Liver (tissue), 3 donors: ENCODE results near the gene AHR.
"Not testable (repeated sequence)": the region's sequence is repeated elsewhere in the genome, so short reads cannot be mapped to it uniquely, and the experiment has no call there.

Source experiments
- CTCF ChIP-seq: fragments of 150-350 bp; IDR thresholded peaks from 2 replicates; pipeline ENCODE4 v1.5.1; 2017; ENCODE audit warnings: improper control_type of control experiment, low read depth, low read length; ENCODE audit not compliant: missing input control
- EGR1 ChIP-seq, 2 donors: IDR thresholded peaks; 2 replicates each; pipeline ENCODE4 v1.6.1; 2016 to 2018; ENCODE audit warnings: antibody characterized with exemption in 2 of 2, low read depth in 2 of 2
- JUND ChIP-seq, 2 donors: IDR thresholded peaks; 2 replicates each; pipeline ENCODE4 v1.6.1; 2016; ENCODE audit warnings: antibody characterized with exemption in 2 of 2
- NR2F2 ChIP-seq: IDR thresholded peaks from 2 replicates; pipeline ENCODE4 v1.6.1; 2016; ENCODE audit warnings: antibody characterized with exemption
- YY1 ChIP-seq: IDR thresholded peaks from 2 replicates; pipeline ENCODE4 v1.6.1; 2016; ENCODE audit warnings: antibody characterized with exemption, mild to moderate bottlenecking
- donor health status: healthy.
- donor health status: healthy.

GRCh38 chr7:17382408-17383354, 84.2 kb downstream of the AHR start:
- TF ChIP-seq CTCF; JUND (IDR thresholded peaks at IDR 0.05); NR2F2; YY1; EGR1 (IDR thresholded peaks at IDR 0.05; ENCODE audit: low read depth in 2 of 2): not testable (repeated sequence)
